ENCODE data around the gene SLC29A4.
"Not testable (repeated sequence)": the region's sequence is repeated elsewhere in the genome, so short reads cannot be mapped to it uniquely, and the experiment has no call there.

The SLC29A4 gene

DNA sequence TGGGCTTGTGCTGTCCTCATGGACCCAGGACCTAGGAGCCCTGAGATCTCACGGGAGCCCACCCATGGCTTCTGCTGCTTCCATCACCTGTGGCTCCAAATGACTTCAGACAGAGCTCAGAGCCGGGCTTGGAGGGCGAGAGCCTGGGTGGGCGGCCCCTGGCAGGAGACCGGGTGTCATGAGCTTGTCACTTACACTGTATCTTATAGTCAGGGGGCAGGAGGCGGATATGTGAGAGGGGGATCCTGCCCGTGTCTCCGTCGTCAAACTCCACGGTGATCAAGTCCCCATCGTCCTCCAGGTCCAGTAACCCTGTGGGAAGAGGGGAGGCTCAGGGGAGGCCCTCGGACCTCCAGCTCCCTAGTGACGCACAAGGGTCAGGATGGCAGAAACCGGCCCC, 33.0 kb downstream of the SLC29A4 start:
- Histone ChIP-seq H3K27ac (ENCODE audit: poor library complexity, severe bottlenecking) (no peak overlapping the region), H3K27me3 (ENCODE audit: insufficient read depth, poor library complexity, severe bottlenecking) (no peaks in the 10 kb centered on the region), H3K4me3 (ENCODE audit: severe bottlenecking) (no peak overlapping the region), H3K36me3 (ENCODE audit: low read depth) (peaks cover 43% of the 10 kb centered on the region), H3K9me3 (ENCODE audit: severe bottlenecking) (no peaks in the 10 kb centered on the region), H3K4me1 (ENCODE audit: insufficient read depth, poor library complexity, severe bottlenecking) (no peaks in the 10 kb centered on the region)
- no peak for DNase-seq (ENCODE audit: low spot score)
- TF ChIP-seq, protein P1, sequence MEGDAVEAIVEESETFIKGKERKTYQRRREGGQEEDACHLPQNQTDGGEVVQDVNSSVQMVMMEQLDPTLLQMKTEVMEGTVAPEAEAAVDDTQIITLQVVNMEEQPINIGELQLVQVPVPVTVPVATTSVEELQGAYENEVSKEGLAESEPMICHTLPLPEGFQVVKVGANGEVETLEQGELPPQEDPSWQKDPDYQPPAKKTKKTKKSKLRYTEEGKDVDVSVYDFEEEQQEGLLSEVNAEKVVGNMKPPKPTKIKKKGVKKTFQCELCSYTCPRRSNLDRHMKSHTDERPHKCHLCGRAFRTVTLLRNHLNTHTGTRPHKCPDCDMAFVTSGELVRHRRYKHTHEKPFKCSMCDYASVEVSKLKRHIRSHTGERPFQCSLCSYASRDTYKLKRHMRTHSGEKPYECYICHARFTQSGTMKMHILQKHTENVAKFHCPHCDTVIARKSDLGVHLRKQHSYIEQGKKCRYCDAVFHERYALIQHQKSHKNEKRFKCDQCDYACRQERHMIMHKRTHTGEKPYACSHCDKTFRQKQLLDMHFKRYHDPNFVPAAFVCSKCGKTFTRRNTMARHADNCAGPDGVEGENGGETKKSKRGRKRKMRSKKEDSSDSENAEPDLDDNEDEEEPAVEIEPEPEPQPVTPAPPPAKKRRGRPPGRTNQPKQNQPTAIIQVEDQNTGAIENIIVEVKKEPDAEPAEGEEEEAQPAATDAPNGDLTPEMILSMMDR (IDR thresholded peaks at IDR 0.05; ENCODE audit: poor library complexity, severe bottlenecking) = no peak
- no peak for ATAC-seq (ENCODE audit: low read depth)

DNA sequence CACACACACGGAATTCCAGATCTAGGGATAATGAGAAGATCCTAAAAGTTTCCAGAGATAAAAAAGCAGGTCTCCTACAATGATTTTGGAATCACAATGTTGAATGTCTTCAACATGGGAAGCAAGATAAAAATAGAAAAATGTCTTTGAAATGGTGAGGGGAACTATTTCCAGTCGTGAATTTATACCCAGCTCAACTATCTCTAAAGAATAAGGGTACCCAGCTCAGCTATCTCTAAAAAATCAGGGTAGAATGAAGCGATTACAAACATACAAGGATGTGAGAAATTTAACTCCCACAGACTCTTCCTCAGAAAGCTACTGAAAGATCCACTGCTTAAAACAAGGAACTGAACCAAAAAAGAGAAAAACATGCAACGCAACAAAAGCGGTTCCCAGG, 35.9 kb downstream of the SLC29A4 start:
- H3K9me3 ChIP-seq (ENCODE audit: severe bottlenecking); DNase-seq (ENCODE audit: low spot score); H3K4me3 ChIP-seq (ENCODE audit: severe bottlenecking); ATAC-seq (ENCODE audit: low read depth); H3K27ac ChIP-seq (ENCODE audit: poor library complexity, severe bottlenecking); H3K27me3 ChIP-seq (ENCODE audit: insufficient read depth, poor library complexity, severe bottlenecking); H3K4me1 ChIP-seq (ENCODE audit: insufficient read depth, poor library complexity, severe bottlenecking): not testable (repeated sequence)
- peaks cover 50% of the 10 kb centered on the region for H3K36me3 ChIP-seq (ENCODE audit: low read depth)

DNA sequence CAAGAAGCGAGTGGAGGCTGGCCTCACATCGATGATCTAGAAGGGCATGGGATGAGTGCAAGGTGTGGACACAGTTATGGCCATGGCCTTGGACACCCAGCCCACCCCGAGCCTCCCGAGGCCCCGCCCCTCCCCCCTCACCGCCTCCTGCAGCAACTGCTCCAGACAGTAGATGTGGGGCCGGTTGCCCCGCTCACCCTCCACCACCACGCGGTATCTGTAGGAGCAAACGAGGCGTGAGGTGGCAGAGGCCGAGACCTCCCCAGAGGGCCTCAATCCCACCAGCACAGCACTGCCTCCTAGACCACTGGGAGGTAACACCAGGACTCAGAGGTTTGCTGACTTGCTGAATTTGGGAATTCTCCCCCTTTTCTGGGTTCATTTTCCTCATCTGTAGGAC, 37.6 kb downstream of the SLC29A4 start:
- DNase-seq (ENCODE audit: low spot score) (no peak), ATAC-seq (ENCODE audit: low read depth) (no peak)
- peaks cover 56% of the 10 kb centered on the region for H3K36me3 ChIP-seq (ENCODE audit: low read depth)
- H3K27ac ChIP-seq (ENCODE audit: poor library complexity, severe bottlenecking) = no peak overlapping the region
- H3K4me1 ChIP-seq (ENCODE audit: insufficient read depth, poor library complexity, severe bottlenecking) = no peaks in the 10 kb centered on the region
- H3K4me3 ChIP-seq (ENCODE audit: severe bottlenecking) = no peak overlapping the region
- H3K9me3 ChIP-seq (ENCODE audit: severe bottlenecking) = no peaks in the 10 kb centered on the region
- TF ChIP-seq, protein P1 (IDR thresholded peaks at IDR 0.05; ENCODE audit: poor library complexity, severe bottlenecking) = no peak
- H3K27me3 ChIP-seq (ENCODE audit: insufficient read depth, poor library complexity, severe bottlenecking) = no peaks in the 10 kb centered on the region

DNA sequence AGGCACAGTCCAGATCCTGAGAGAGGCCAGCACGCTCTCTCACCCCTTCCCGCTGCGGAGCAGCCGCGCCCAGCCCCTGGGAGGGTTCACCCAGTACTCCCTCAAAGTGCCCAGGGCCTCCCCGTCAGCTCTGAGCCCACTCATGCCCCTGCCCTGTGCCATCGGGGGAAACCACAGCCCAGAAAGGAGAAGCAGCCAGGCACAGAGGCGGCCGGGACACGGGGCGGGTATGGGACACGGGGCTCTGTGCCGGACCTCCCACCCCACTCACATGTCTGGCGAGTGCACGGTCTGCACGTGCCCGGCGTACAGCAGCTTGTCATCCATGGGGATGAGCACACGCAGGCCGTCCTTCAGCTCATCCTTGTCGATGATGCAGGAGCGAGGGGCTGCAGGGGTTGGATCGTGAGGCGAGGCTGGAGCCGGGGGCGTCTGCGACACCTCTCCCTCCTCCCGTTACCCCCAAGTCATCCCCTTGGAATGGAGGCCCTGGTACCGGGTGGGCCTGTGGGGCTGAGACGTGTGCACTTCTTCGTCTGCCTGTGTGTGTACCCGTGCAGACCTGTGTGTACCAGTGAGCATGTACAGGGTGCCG, 38.2 kb downstream of the SLC29A4 start:
- H3K27me3 ChIP-seq (ENCODE audit: insufficient read depth, poor library complexity, severe bottlenecking) = no peaks in the 10 kb centered on the region
- TF ChIP-seq, protein P1 (IDR thresholded peaks at IDR 0.05; ENCODE audit: poor library complexity, severe bottlenecking) = no peak
- no peak overlapping the region for H3K4me3 ChIP-seq (ENCODE audit: severe bottlenecking)
- no peaks in the 10 kb centered on the region for H3K4me1 ChIP-seq (ENCODE audit: insufficient read depth, poor library complexity, severe bottlenecking)
- H3K27ac ChIP-seq (ENCODE audit: poor library complexity, severe bottlenecking) = no peak overlapping the region
- H3K9me3 ChIP-seq (ENCODE audit: severe bottlenecking) = no peaks in the 10 kb centered on the region
- ATAC-seq (ENCODE audit: low read depth) (no peak), DNase-seq (ENCODE audit: low spot score) (no peak)
- peaks cover 51% of the 10 kb centered on the region for H3K36me3 ChIP-seq (ENCODE audit: low read depth)

DNA sequence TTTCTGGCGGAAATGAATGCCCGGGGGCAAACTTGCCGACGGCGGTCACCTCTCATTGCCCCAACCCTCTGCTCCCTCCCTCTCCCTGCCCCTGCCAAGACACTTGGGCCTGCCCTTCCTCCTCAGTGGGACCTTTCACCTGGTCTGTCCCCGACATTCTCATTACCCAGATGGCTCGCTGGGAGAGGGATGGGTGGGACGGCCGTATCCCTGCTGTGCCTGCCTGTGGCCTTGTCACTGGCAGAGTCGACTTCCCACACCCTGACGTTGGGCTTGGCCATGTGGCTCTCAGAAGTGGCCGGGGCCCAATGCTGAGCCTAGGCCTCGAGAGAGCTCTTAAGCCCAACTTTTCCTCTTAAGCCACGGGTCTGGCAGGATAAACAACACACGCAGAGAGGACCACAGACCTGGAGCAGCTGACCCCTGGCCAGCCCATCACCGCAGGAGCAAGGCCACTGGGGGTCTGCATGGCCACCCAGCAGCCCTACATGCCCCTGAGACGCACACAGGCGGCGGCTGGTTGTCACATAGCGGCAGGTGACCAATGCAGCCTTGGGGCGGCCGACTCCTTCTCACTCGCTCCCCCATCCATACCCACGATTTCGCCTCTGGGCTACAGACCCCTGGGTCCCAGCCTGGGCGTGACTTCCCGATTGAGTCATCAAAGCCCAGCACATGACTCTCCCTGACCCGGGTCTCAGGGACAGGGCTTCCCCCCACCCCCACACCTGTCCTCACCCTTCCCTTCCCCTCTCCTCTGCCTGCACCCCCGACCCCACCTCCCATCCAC, 40.1 kb downstream of the SLC29A4 start:
- H3K4me1 ChIP-seq (ENCODE audit: insufficient read depth, poor library complexity, severe bottlenecking) = no peaks in the 10 kb centered on the region
- H3K36me3 ChIP-seq (ENCODE audit: low read depth) = peaks cover 58% of the 10 kb centered on the region
- DNase-seq (ENCODE audit: low spot score) (no peak), ATAC-seq (ENCODE audit: low read depth) (peak; percentile 8; the same call in 1 of the 3 replicates)
- H3K27ac ChIP-seq (ENCODE audit: poor library complexity, severe bottlenecking) = no peak overlapping the region
- H3K27me3 ChIP-seq (ENCODE audit: insufficient read depth, poor library complexity, severe bottlenecking) = no peaks in the 10 kb centered on the region
- no peak overlapping the region for H3K4me3 ChIP-seq (ENCODE audit: severe bottlenecking)
- H3K9me3 ChIP-seq (ENCODE audit: severe bottlenecking) = no peaks in the 10 kb centered on the region
- TF ChIP-seq, protein P1 (IDR thresholded peaks at IDR 0.05; ENCODE audit: poor library complexity, severe bottlenecking) = no peak

DNA sequence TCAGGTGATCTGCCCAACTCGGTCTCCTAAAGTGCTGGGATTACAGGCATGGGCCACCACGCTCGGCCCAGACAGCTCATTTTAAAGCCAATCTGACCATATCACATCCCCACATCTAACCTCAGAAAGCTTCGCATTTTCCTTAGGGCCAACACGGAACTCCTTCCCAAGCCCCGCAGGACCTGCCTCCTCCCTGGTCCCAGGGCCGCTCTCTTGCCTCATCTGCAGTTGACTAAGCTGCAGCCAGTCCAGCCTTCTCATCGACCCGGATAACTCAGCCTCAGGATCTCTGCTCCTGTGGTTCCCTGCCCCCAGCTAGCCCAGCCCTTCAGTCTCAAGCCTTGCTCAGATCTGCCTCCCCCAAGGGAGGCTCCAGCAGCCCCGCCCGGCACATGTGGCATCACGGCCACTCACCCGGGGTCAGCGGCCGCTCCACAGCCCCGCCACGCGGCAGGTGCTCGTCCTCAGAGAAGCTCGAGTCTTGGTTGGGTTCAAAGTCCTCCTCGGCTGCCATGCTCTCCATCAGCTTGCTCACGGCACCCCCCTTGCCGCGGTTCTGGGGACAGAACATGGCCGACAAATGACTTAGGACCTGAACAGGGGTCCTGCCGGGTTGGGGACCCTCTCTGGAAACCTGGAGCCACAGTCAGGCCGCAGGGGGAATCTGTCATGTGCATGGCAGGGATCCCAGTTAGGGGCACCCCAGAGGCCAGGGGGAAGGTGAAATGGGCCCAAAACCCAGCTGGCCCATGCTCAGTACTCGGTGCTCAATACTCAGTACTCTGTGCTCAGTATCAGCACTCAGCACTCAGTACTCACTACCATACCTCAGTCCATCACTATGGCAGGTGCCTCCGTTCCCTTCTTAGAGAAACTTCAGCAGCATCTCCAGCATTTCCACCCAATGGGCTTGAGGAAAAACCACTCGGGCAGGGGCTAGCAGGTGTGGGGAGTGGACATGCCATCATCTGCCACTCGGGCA, 41.3 kb downstream of the SLC29A4 start:
- H3K27ac ChIP-seq (ENCODE audit: poor library complexity, severe bottlenecking); H3K4me1 ChIP-seq (ENCODE audit: insufficient read depth, poor library complexity, severe bottlenecking); DNase-seq (ENCODE audit: low spot score); H3K27me3 ChIP-seq (ENCODE audit: insufficient read depth, poor library complexity, severe bottlenecking); ATAC-seq (ENCODE audit: low read depth); H3K4me3 ChIP-seq (ENCODE audit: severe bottlenecking); H3K9me3 ChIP-seq (ENCODE audit: severe bottlenecking): not testable (repeated sequence)
- peaks cover 48% of the 10 kb centered on the region for H3K36me3 ChIP-seq (ENCODE audit: low read depth)

Measured in RWPE2 (cell line).